ENCODE data around the gene KCNQ1.

GRCh38 chr11:2677127-2677526 lies 232.3 kb downstream of the KCNQ1 start:
- TF ChIP-seq POLR2A (IDR thresholded peaks at IDR 0.05; ENCODE audit: low read length) = no peak
- no peak for TF ChIP-seq GATA1 (IDR thresholded peaks at IDR 0.05; ENCODE audit: low read depth, low read length)
